ENCODE measurements around the gene MDN1.

DNA sequence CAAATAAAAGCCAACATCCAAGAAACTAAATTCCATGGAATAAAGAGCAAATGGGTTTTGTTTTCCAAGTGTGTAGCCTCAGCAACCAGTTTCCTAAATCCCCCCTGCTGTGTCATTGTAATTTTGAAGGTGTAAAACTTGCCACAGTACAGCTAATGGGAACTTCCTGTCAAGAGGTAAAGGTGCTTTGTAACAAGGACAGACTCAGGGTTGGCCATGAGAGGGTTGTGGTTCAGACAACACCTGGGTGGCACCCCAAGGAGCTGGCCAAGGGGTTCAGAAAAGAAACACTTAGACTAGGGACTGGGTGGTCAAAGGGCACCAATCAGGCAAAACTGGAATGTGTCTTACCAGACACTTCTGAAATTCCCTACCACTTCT is 128.7 kb downstream of the MDN1 start:
- TF ChIP-seq, protein P1, sequence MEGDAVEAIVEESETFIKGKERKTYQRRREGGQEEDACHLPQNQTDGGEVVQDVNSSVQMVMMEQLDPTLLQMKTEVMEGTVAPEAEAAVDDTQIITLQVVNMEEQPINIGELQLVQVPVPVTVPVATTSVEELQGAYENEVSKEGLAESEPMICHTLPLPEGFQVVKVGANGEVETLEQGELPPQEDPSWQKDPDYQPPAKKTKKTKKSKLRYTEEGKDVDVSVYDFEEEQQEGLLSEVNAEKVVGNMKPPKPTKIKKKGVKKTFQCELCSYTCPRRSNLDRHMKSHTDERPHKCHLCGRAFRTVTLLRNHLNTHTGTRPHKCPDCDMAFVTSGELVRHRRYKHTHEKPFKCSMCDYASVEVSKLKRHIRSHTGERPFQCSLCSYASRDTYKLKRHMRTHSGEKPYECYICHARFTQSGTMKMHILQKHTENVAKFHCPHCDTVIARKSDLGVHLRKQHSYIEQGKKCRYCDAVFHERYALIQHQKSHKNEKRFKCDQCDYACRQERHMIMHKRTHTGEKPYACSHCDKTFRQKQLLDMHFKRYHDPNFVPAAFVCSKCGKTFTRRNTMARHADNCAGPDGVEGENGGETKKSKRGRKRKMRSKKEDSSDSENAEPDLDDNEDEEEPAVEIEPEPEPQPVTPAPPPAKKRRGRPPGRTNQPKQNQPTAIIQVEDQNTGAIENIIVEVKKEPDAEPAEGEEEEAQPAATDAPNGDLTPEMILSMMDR (conservative IDR thresholded peaks at IDR 0.05; ENCODE audit: low read depth, low read length) = no peak
- no peak for TF ChIP-seq RFX5 (IDR thresholded peaks at IDR 0.05; ENCODE audit: low read depth, low read length)
- no peak for TF ChIP-seq BHLHE40 (IDR thresholded peaks at IDR 0.05; ENCODE audit: low read depth, low read length)
- TF ChIP-seq, protein P2, sequence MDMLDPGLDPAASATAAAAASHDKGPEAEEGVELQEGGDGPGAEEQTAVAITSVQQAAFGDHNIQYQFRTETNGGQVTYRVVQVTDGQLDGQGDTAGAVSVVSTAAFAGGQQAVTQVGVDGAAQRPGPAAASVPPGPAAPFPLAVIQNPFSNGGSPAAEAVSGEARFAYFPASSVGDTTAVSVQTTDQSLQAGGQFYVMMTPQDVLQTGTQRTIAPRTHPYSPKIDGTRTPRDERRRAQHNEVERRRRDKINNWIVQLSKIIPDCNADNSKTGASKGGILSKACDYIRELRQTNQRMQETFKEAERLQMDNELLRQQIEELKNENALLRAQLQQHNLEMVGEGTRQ (IDR thresholded peaks at IDR 0.05; ENCODE audit: low read depth, low read length) = no peak
- no peak for TF ChIP-seq POLR2A (IDR thresholded peaks at IDR 0.05; ENCODE audit: low read depth, low read length)
- TF ChIP-seq RAD21 (IDR thresholded peaks at IDR 0.05; ENCODE audit: low read length) = no peak
- no peak for TF ChIP-seq CHD1 (IDR thresholded peaks at IDR 0.05; ENCODE audit: low read depth, low read length)
- TF ChIP-seq NFE2L2 (IDR thresholded peaks at IDR 0.05; ENCODE audit: low read depth, low read length) = no peak
- TF ChIP-seq RCOR1 (IDR thresholded peaks at IDR 0.05; ENCODE audit: insufficient replicate concordance, low read length) = no peak
- TF ChIP-seq MXI1 (IDR thresholded peaks at IDR 0.05; ENCODE audit: borderline replicate concordance, low read depth, low read length) = no peak
- no peak for TF ChIP-seq FOS (IDR thresholded peaks at IDR 0.05; ENCODE audit: low read depth, low read length)
- TF ChIP-seq CEBPB (IDR thresholded peaks at IDR 0.05; ENCODE audit: low read depth, low read length) = no peak
- no peak for TF ChIP-seq MAFK (IDR thresholded peaks at IDR 0.05; ENCODE audit: low read depth, low read length)
